ENCODE results near the gene ABHD17B.
"Not testable (repeated sequence)": the region's sequence is repeated elsewhere in the genome, so short reads cannot be mapped to it uniquely, and the experiment has no call there.

ABHD17B gene

DNA sequence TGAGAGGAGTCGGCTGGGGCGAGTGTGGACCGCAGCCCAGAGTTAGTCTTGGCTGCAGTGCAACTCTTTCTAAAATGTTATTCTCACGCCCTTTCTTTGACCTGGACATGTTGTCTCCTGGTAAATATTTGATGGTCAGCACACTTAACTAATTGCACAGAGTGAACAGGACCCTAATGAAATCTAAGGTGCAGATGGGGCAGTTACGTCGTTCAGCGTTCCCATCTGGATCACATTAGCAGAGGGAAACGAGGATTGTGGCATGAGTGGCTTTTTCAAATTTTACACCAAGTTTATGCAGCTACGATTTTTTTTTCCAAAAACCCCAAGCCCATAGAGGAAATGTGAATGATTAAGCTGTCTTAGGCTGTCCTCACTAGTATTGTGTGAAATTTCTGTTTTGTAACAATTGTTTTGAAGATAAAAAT is 929 bp upstream of the ABHD17B start:
- FAIRE-seq, result no peak

GRCh38 chr9:71910650-71911060 is 338 bp downstream of the ABHD17B start:
- FAIRE-seq, result no peak

- no peak for FAIRE-seq
These were observed 925 bp downstream of the ABHD17B start for GRCh38 chr9:71909887-71910649.

- no peak for FAIRE-seq
These were observed 2.2 kb downstream of the ABHD17B start for GRCh38 chr9:71908825-71909224.

DNA sequence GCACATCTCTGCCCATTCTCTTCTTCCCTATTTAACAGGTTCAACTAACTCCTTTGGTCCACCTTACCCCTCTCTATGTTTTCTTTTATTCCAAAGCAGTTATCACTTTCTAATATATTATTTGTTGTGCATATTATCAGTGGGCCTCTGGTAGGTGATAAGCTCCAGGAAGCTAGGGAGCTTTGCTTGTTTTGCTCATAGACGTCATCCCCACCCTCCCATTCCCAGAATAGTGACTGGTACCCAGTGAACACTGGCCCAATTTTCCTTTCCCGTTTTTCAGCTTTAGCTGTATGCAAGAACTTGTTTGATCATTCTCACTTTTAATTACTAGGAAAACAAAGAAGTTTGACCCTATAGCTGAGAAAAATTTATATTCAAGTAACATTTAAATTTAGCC is 6.9 kb downstream of the ABHD17B start:
- no peak for FAIRE-seq

- FAIRE-seq, result no peak
These were observed 9.0 kb downstream of the ABHD17B start for GRCh38 chr9:71901695-71902597.

GRCh38 chr9:71898756-71899155 is 12.2 kb downstream of the ABHD17B start:
- not testable (repeated sequence) for FAIRE-seq

GRCh38 chr9:71897577-71897976 is 13.4 kb downstream of the ABHD17B start:
- FAIRE-seq, result no peak

DNA sequence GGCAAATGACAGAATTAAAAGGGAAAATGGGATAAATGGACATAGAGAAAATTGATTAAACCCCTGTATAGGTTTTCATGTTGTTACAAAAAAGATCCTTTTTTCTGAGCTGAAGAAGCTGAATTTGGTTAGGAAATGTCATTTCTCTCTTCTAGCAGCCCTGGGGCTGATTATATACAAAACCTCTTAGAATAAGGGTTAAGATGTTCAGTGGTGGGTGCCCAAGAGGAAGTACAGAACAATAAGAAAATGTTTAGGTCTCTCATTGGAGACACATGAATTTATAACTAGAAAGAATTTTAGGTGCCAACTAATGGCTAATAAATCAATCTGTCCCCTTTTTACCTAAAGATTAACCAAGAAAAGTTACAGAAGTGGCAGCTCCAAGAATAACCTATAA is 14.2 kb downstream of the ABHD17B start:
- no peak for FAIRE-seq

GRCh38 chr9:71895955-71896354 is 15.0 kb downstream of the ABHD17B start:
- no peak for FAIRE-seq

DNA sequence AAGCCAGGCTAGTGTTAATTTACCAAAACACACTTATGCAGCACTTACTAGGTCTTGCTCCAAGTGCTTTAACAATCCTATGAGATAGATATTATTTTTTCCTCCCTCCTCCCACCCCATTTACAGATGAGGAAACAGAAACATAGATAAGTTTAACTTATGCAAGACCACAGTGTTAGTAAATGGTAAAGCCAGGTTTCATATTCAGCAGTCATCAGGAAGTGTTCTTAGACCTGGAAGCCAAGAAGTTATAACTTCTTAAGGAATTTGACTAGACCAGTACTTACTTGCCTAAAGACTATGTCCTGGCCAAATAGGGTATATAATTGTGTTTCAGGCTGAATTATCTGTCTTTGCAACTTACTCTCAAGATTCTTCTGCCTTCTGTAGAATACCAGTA is 15.9 kb downstream of the ABHD17B start:
- no peak for FAIRE-seq

DNA sequence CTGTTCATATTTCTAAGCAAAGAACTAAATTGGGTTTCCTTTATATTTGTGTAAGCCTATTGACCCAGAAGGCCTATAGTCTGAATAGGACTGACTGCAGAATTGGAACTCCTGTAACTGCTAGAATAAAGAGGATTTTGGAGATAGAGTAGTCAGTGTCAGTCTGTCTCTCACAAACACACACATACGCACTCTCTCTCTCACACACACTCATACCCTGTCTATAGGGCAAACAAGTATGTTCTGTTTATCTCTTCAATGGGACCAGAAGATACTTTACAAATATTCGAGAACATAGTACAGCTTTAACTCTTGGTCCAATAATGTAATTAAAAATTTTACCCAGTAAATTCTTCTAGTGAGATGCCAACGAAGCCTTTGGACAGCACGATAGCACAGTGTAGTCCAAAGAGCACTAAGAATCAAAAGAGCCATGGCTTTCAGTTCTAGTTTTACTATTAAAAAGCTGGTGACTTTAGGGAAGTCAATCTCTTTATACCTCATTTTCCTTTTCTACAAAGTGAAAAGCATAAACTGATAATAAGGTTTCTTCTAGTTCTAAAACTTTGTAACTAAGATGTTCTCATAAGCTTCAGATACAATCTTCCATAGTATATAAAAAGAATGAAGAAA is 19.3 kb downstream of the ABHD17B start:
- FAIRE-seq, result no peak

DNA sequence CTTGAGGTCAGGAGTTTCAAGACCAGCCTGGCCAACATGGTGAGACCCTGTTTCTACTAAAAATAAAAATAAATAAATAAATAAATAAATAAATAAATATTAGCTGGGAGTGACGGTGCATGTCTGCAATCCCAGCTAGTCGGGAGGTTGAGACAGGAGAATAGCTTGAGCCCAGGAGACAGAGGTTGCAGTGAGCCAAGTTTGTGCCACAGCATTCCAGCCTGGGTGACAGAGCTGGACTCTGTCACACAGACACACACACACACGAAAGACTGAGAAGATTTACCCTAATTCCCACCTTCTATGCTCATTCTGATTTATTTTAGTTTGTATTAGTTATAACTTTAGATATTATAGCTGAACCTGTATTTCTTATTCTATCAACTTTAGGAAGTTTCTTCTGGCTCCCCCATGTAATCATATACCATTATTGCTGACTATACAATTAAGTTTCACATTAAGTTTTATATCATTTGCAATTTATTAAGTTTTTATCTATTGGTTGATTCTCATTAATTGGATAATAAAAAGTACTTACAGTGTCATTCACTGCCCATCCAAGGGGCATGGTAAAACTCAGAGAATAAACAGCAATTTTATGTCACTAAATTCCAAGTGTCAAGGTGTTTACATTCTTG is 20.8 kb downstream of the ABHD17B start:
- FAIRE-seq, result no peak

DNA sequence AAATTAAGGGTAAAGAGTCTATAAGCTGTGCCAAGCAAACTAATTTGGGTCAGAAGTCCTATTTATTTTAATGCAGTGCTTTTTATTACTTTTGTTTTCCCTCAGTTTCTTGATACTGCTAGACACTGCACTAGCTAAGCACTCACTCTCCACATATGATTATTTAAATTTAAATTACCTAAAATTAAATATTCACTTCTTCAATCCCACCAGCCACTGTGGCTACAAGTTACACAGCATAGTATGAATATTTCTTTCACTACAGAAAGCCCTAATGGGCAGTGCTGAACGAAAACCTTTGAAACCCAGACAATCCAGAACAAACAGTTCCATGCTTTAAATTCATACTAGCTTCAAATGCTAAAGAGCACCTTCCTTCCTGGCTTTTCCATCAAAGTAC is 23.6 kb downstream of the ABHD17B start:
- FAIRE-seq, result no peak

GRCh38 chr9:71886541-71886940 is 24.5 kb downstream of the ABHD17B start:
- no peak for FAIRE-seq

DNA sequence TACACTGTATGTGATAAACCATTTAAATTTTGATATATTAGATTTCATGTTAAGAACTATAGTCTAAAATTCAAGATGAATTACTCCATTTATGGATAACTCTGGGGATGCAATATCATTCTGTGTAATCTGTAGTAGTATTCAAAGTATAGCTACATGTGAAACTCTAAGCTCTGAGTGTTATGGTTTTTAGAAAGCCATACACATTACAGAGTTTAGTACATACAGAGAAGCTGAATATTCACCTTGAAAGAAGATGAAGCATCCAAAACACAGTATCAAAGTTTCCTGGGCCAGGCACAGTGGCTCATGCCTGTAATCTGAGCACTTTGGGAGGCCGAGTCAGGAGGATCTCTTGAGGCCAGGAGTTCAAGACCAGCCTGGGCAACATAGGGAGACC is 25.0 kb downstream of the ABHD17B start:
- FAIRE-seq, result no peak

DNA sequence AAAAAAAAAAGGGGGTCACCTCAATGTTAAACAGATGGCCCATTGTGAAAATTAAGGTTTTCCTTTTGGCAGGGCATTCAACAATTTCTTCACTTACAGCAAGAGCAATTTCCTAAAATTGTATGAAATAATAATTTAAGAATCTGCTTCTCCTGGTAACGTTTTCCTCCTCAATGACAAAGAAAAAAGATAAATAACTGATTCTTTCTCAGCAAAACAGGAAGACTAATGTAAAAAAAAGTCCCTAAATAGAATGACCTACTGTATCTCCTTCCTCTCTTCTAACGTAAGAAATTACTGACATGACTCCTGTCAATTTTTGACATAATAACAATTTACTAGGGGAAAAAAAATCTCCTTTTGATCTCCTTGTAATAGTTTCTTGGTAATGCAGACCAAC is 25.5 kb downstream of the ABHD17B start:
- FAIRE-seq, result no peak

GRCh38 chr9:71884005-71884404 is 27.0 kb downstream of the ABHD17B start:
- FAIRE-seq, result no peak

- FAIRE-seq, result no peak
These were observed 31.3 kb downstream of the ABHD17B start for GRCh38 chr9:71879644-71880174.

- no peak for FAIRE-seq
These were observed 32.4 kb downstream of the ABHD17B start for GRCh38 chr9:71878327-71879274.

DNA sequence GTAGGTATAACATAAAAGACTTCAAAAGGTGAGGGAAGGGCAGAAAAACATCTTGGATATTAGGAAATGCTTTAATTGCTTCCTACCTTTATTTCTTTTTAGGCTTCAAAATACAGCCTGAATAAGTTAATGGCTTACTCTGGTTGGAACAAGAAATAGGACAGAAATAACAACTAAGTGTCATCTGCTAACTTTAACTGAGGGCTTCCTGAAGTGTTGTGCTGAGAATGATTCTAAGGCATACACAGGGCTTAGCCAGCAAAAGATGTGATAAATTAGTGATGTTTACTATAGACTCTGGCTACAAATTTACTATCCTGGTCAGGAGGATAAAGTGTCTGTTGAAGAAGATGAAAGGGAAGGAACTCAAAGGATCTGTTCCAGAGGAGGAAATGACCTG is 34.2 kb downstream of the ABHD17B start:
- no peak for FAIRE-seq

DNA sequence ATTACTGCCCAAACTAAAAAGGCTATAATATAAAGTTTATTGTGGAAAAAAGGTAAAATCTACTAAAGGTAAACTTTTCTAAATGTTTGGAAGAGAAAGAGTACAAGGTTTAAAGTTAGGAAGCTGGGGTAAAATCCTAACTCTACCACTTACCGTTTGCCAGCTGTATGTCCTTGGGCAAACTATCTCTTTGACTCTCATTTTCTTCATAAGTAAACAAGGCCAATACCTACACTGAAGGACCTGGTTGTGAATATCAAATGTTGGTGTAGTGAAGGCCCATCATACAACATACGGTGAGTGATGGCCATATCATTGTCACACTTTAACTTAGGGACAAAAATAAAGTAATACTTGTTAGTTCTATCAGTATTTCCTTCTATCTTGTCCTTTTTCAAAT is 34.9 kb downstream of the ABHD17B start:
- FAIRE-seq, result no peak
